Measurements from ENCODE around the gene CEP131.

- TF ChIP-seq POLR2A (IDR thresholded peaks at IDR 0.05) (no peak), CTCF (IDR thresholded peaks at IDR 0.05) (no peak)
Measured at GRCh38 chr17:81200201-81200600, 22.6 kb downstream of the CEP131 start.
